ENCODE measurements around the gene LUZP1.

GRCh38 chr1:23091545-23091944 lies 77.1 kb downstream of the LUZP1 start:
- TF ChIP-seq FOXM1 (IDR thresholded peaks at IDR 0.05; ENCODE audit: low read depth) (no peak), CTCF (IDR thresholded peaks at IDR 0.05) (no peak), SMC3 (IDR thresholded peaks at IDR 0.05; ENCODE audit: low read depth, low read length) (no peak), RAD21 (IDR thresholded peaks at IDR 0.05; ENCODE audit: low read length) (no peak), ELF1 (IDR thresholded peaks at IDR 0.05) (no peak)
